HG03159 (cell line): ENCODE results near the gene MSI2.

ENCODE experiments used
- ATAC-seq: cut with Tn5 transposase; IDR thresholded peaks from one replicate; pipeline ENCODE4 v1.9.1; 2021; ENCODE audit warnings: mild to moderate bottlenecking, moderate library complexity; ENCODE audit not compliant: unreplicated experiment

Gene MSI2

DNA sequence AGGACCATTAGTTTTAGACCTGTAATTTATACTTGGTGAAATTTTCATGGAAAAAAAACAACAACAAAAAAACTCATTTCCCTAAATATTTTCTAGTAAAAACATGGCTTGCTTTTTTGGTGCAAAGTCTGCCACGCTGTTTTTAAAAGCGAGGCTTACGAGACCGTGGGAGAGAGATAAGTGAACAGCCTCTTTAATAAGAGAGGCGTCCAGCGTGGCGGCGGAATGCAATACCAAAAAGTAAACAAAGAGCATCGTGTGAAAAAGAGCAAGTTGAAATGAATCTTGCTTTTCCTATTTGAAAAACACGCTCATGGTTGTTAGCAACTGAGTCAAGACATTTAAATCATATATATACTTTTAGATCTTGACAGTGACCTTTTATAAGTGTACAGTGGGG is 10.5 kb upstream of the MSI2 start:
- no peak for ATAC-seq

DNA sequence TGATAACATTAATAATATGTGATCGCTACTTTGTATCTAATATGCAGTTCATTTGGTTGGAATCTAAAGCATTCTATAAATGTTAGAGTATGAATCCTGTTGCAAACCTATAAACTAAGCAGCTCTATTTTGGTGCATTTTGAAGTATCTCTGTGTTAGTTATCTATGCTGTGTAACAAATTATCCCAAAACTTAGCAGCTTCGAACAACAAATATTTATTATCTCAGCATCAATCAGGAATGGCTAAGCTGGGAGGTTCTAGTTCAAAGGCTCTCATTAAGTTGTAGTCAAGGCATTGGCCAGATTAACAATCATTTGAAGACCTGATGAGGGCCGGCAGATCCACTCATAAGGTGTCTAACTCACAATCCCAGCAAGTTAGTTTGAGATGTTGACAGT is 10.1 kb upstream of the MSI2 start:
- no peak for ATAC-seq

DNA sequence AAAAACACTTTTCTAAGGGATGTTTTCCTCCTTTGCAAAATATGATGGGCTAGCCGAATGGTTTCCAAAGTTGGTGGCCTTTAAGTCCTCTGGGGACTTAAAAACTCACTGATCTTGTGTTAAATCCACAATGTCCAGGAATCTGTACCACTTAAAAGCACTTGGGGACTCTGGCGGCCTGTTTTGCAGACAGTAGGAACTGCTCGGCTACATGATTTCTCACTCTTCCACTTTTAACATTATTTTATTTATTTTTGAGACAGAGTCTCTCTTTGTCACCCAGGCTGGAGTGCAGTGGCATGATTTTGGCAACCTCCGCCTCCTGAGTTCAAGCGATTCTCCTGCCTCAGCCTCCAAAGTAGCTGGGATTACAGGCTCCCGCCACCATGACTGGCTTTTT is 9.1 kb upstream of the MSI2 start:
- no peak for ATAC-seq

DNA sequence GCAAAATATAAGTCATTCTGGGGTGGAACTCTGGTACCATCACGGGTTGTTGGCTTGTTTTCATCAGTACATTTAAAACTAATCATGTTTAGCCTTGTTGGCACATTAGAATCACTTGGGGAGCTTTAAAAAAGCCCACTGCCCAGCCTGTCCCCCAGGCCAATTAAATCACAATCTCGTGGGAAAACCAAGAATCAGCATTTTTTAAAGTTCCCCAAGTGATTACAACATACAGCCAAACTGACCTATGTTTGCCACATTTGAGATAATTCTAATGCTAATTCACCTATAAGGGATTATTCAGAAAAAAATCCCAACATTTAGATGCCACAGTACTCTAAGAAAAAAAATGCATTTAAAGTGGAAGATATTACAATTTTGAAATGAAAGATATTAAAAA is 8.4 kb upstream of the MSI2 start:
- no peak for ATAC-seq

DNA sequence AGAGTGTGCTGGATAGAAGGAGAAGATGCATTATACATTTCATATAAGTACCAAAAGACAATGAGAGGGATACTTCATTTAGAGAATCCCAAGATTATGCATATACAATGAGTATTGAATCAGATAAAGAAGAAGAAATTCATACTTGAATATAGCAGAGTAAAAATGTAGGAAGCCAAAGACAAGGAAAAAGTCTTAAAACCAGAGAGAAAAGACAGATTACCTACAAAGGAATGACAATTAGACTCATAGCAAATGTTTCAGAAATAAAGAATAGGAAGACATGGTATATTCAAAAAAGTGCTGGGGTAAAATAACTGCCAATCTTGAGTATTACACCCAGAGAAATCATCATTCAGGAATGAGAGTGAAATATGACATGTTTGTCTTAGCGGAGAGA is 6.8 kb upstream of the MSI2 start:
- no peak for ATAC-seq

DNA sequence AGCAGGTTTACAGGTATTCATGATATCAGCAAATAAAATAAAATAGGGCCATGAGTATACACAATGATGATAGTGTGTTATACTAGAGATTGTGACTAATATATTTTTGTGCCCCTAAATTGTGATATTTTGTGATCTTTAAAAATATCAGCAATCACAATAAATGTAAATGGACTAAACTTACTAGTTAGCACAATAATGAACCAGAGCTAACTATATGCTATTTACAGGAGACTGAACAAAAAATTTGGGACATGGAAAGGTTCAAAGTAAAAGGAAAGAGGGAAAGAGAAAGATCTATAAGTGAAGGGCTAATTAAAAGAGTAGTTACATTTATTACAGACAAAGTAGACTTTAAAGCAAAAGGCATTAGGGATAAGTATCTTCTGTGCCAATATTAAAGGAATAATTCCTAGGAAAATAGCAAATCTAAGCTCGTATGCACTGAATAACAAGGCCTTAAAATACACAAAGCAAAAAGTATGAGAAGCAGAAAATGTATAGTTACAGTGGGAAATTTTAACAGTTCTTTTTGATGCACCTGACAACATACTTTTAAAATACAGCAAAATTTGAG is 5.0 kb upstream of the MSI2 start:
- no peak for ATAC-seq

DNA sequence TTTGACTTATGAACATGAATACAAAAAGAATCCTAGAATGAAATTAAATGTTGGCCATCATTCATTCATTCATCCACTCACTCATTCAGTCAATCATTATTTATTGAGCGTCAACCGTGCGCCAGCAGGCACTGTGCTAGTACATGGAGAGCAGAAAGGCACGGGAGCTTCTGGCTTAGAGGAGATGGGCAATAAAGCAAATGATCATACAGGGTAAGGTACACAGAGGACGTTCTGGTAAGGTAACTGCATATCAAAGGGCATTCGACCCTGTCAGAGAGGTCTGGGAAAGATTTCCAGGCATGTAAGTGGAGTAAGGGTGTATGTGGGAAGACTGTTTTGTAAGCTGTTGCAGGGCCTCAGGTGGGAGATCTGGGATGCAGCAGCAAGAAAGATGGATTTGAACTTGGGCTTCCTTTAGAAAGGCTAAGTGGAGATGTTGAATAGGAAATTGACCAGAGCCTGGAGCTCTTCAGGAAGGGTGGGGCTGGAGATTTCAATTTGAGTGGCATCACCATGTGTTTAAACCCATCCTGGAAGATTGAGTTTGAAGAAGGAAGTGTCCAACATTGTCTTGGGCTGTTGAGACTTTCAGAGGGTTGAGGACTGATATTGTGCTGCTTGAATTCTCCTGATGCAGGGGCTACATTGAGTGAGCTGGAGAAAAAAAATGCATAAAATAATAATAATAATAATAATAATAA is 2.8 kb upstream of the MSI2 start:
- no peak for ATAC-seq

DNA sequence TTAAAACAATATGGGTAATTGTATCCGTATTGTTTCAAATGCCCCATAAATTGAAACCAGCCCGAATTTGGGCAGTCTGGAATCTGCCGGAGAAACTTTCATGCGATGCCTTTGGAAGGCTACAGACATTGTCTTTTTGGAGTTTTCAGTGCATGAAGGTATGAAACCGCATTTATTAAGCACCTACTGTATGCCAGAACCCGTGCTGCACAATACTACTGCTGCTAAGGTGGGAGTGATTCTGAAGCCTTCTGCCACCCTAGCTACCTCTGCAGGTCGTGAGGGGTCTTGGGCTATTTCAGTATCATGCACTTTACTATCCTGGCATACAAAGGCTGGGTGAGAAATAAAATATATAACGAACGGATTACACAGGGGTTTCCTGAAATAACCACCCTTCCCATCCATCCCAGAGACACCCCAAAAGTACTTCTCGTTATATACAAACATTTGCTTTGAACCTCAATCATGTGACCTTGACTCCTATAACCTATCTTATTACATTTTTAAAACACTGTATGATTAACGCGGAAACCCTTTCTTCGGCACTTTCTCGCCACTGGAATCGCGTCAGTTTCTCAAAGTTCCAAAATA is 1.0 kb upstream of the MSI2 start:
- ATAC-seq = no peak

DNA sequence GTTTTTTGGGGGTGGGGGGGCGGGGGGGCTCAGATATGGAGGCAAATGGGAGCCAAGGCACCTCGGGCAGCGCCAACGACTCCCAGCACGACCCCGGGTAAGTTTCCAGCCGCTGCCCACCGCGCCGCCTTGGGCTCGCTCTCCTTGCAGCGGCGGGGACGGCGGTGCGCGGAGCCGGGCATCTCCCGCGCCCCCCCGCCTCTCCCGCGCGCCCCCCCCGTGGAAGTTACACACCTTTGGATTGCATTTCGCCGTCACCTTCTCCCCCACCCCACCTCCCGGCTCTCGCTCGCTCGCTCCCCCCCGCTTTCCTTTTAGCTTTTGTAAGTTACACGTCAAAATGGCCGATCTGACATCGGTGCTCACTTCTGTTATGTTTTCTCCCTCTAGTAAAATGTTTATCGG is 387 bp downstream of the MSI2 start:
- ATAC-seq = peak; percentile 17

DNA sequence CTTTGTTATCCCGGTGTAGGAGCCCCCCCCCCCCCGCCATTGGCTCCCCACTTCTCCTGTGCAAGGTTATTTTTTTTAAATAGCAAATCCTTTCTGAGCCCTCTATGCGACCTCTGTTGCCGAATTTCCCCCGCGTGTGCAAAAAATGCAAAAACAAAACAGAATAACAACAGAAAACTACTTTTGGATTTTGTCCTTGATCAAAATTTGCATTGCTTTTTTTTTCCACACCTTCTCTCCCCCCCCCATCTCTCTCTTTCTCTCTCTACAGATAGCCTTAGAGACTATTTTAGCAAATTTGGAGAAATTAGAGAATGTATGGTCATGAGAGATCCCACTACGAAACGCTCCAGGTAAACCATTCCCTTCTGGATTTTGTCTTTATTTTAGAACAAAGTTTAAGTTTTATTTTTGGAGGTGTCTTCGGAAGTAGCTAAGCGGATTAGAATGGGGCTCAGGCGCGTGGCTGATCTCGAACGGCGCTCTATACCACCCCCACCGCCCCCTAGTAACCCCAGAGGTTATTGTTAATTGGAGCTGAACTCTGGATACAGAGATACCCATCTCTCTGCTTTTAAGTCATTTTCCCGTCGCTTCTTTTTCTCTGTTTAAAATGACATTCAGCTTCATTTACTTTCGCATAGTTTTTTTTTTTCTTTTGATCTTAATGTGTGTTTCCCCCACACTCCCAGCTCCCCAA is 1.0 kb downstream of the MSI2 start:
- ATAC-seq = no peak

DNA sequence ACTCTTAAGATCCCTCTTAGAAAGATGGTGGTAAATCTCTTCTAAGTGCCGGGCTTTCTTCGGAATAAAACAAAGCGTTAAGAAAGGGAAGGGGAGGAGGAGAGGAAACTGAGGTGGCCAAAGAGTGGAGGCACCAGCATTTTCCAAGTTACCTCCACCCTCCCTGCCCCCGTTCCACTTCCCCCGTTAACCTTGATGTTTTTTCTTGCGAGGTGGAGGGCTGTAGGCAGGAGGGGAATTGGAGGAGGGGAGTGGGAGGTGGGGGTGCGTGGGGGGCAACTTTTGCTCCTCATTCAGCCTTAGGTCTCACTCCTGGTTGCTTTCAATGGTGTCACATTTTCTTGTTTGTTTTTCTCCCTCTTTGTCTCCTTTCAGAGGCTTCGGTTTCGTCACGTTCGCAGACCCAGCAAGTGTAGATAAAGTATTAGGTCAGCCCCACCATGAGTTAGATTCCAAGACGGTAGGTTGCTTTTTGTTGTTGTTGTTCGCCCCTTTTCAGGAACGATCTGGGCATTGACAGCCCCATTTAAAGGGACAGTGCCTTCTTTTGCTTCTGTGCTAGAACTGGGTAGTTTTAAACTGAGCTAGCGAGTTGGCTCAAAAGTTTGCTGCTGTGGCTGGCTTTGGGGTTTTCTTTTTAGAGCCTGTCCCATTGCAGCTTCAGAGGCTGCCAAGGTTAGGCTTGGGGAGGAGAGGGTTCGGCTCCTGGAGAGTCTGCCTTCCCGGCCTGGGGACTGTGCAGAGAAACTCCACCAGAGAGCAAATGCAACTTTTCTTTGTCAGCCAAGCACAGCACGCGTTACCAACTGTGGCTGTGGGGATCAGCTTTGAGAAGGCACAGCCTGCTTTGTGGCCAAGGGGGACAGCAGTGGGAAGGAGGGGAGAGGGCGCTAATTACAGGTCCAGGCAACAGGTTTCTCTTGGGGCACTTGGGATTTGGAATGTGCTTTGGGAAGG is 1.9 kb downstream of the MSI2 start:
- ATAC-seq = no peak

DNA sequence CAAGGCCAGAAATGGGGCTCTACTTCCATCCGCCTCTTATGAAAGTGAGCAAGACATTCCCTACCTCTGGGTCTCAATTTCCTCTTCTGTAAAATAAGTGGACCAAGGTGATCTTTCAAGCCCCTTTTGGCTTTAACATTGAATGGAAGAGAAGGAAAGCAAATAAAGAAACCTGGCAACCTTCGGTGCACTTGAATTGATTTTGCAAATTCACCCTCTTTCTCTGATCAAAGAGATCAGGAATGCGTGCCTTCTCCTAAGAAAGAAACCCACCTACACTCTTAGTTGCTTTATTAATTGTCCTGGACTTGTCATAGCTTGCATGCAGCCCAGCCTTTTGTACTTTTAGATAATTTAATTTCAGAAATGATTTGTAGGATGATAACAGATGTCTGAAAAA is 3.0 kb downstream of the MSI2 start:
- no peak for ATAC-seq

DNA sequence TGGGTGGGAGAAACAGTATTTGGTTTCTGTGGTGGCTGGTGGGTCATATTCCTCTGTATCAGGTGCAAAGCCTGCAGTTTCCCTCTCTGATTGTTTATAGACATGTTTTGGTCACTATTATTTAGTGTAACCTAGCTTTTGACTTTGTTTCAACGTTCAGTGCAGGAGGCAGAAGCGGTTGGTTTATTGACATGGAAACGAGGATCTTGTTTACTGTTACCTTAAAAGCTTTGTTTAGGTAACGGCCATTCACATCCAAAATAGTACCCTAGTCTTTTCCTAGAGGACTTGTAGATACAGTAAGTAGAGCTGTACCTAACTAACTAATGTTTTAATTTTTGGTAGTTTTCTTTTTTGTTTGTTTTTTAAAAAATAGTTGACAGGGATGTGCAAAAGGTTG is 3.5 kb downstream of the MSI2 start:
- no peak for ATAC-seq

DNA sequence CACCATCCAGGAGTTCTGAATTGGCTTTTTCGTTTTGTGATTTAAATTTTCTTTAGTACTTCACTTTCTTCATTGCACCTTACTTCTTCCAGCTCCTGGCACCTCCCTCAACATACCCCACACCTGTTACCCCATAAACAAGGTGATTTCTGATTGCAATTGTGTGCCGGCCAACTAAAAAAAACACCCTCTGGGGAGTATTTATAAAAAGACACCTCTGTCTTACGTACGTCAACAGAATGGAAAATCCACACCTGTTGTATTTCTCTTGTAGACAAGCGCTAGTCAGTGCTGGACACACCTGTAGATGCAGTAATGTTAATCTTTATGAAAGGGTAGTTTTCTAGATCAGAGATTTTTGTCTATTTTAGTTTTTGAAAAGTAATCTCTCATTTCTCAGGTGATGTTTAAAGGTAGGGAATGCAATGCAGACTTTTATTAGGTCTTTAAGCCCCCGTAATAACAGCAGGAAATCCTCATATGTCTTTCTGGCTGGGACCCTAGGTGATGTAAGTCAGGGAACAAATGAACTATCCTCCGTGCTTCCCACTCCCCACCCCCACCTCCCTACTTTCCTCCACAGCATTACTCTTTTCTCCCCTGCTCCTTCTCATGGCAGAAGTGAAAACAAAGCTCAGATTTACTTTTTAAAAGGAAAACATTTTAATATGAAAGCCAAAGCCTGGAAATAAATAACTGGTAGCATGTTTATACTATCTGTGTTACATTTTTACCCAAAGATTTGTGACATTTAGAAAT is 4.2 kb downstream of the MSI2 start:
- ATAC-seq = no peak

DNA sequence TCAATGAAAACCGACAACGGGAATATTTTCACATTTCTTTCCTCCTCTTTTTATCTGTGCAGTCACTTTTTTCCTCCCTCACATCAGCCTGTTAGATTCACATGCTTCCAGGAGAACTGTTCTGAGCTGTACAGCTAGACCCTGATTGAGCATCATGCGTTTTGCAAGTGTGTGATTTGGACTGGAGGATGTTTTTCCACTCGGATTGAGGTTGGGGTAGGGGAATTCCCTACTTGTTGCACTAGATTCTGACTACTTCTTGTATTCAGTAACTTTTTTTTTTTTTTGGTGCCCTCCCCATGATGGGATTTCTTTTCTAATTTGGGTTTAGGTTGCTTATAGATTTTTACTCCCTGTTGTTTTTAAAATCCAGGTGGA is 4.8 kb downstream of the MSI2 start:
- no peak for ATAC-seq

DNA sequence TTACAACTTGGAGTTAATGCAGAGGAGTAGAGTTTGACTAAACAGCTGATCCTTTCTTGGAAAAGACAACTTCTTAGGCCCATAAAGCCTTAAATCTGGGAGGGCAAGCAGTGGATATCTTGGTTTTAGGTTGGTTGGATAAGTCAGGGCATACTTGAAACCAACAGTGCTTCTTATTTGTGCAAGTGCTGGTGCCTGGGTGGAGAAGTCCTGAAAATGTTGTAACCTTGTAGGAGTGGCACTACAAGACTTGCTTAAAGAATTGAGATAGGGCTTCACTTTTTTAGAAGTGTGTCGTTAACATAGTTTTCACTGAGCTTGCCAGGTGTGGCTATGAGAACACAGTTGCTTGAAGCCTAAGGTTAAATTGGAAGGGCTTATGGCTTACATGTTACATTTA is 6.2 kb downstream of the MSI2 start:
- ATAC-seq = no peak

DNA sequence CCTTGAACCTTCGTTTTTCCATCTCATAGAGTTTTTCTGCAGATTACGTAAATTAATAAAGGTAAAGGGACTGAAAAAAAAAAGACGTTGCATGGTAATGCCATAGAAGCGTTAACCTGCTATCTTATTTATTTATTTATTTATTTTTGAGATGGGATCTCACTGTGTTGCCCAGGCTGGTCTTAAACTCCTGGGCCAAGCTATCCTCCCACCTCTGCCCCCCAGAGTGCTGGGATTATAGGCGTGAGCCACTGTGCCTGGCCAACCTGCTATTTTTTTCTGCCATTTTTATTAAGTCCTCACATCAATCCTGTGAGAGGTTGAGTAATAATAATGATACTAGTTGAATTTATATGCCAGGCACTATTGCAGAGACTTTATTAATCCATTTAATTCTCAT is 7.9 kb downstream of the MSI2 start:
- no peak for ATAC-seq

DNA sequence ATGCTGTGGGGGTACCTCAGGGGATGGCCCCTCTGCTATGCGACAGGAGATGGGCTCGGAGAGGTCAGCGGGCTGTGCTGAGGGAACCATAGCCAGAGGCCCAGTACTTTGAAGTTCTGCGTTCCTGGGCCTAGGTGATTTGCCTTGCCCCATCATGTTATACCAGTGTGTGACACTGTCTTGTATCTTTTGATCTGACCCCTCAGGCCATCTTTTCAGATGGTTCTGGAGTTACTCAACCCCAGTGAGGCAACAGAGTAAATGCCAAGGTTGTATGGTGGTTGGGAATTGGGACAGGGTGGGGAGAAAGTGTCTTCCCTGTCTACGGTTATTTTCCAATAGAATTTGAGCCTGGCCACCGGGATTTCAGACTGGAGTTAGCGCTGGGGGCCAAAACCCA is 8.5 kb downstream of the MSI2 start:
- no peak for ATAC-seq

DNA sequence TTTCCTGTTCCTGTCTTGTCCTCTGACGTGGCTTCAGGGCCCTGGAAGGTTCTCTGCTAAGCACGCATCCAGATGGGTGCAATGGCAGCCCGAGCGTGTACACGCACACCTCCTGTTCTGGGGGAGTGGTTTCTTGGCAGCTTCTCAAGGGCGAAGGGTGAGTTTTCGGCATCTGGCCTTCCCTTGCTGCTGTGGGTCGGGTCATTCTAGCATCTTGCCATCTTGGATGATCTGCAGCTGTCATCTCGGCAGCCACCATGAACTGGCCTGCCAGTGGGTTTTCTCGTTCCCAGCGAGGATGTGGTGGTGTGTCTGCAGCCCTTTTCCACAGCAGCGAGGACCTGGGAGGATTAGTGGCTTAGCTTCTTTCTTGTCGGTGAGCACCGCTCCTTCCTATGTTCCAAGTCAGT is 10.6 kb downstream of the MSI2 start:
- no peak for ATAC-seq

DNA sequence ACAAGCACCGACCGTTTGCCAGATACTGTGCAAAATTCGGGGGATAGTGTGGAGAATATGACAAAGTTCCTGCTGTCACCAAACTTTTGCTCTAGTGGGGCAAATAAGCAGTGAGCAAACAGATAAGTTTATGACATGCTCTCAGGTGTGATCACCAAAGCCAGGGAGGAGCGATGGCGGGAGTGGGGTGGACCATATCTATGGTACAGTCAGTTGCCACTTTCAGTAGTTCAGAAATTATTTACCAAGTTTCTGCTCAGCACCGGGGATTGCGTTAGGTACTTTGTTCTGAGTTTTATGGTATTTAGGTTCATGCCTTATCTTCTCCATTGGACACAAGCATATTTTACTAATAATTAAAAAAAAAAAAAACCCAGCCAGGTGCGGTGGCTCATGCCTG is 11.9 kb downstream of the MSI2 start:
- ATAC-seq = no peak
